Measurements from ENCODE around the gene APOC1.

DNA sequence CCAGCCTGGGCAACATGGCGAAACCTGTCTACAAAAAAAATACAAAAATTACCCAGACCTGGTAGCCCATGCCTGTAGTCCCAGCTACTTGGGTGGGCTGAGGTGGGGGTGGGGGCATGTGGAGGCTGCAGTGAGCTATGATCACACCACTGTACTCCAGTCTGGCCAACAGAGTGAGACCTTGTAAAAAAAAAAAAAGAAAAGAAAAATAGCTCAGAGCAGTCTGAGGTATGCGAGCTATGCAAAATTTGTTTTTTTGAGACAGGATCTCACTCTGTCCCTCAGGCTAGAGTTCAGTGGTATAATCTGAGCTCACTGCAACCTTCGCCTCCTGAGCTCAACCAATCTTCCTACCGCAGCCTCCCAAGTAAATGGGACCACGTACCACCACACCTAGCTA is 30.5 kb upstream of the APOC1 start:
- TF ChIP-seq, protein P1, sequence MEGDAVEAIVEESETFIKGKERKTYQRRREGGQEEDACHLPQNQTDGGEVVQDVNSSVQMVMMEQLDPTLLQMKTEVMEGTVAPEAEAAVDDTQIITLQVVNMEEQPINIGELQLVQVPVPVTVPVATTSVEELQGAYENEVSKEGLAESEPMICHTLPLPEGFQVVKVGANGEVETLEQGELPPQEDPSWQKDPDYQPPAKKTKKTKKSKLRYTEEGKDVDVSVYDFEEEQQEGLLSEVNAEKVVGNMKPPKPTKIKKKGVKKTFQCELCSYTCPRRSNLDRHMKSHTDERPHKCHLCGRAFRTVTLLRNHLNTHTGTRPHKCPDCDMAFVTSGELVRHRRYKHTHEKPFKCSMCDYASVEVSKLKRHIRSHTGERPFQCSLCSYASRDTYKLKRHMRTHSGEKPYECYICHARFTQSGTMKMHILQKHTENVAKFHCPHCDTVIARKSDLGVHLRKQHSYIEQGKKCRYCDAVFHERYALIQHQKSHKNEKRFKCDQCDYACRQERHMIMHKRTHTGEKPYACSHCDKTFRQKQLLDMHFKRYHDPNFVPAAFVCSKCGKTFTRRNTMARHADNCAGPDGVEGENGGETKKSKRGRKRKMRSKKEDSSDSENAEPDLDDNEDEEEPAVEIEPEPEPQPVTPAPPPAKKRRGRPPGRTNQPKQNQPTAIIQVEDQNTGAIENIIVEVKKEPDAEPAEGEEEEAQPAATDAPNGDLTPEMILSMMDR (conservative IDR thresholded peaks at IDR 0.05; ENCODE audit: low read length), result no peak
- TF ChIP-seq EZH2phosphoT487 (IDR thresholded peaks at IDR 0.05; ENCODE audit: borderline replicate concordance), result no peak

Measured in Loucy (cell line).